SJSA1 (cell line): ENCODE data around the gene ARHGAP40. TPM values are rescaled to one million over a fixed set of nuclear protein-coding genes. Genes with fewer than 3 reads are reported as not detected.

ENCODE experiments used
- DNase-seq, 2 experiments: peaks; one replicate each; pipeline ENCODE4 v3.0.0-alpha.2; 2015 to 2020; ENCODE audit warnings: low spot score in 2 of 2, low read depth in 1 of 2
- H3K27ac ChIP-seq: fragments of 250-450 bp; sonication (Bioruptor Pico); 2 replicates; pipeline ENCODE4 v1.5.1; 2020; ENCODE audit warnings: mild to moderate bottlenecking, moderate library complexity
- H3K27me3 ChIP-seq: fragments of 250-450 bp; sonication (Bioruptor Pico); replicated peaks from 2 replicates; pipeline ENCODE4 v1.5.1; 2020; ENCODE audit warnings: mild to moderate bottlenecking, moderate library complexity
- H3K36me3 ChIP-seq: fragments of 250-450 bp; sonication (Bioruptor Pico); 2 replicates; pipeline ENCODE4 v1.5.1; 2020; ENCODE audit warnings: mild to moderate bottlenecking
- H3K4me1 ChIP-seq: fragments of 250-450 bp; sonication (Bioruptor Pico); replicated peaks from 2 replicates; pipeline ENCODE4 v1.6.1; 2021; ENCODE audit warnings: mild to moderate bottlenecking
- H3K4me3 ChIP-seq: fragments of 250-450 bp; sonication (Bioruptor Pico); 2 replicates; pipeline ENCODE4 v1.5.1; 2020; ENCODE audit warnings: mild to moderate bottlenecking
- H3K9me3 ChIP-seq: fragments of 250-450 bp; sonication (Bioruptor Pico); replicated peaks from 2 replicates; pipeline ENCODE4 v1.5.1; 2020; ENCODE audit warnings: mild to moderate bottlenecking
- total RNA-seq: library from RNA; depleted of rRNA; stranded (reverse); fragments of >200 nt; shearing (Covaris generic); gene quantifications from 2 replicates; pipeline ENCODE4 v1.2.3, GENCODE V29; 2014

Gene ARHGAP40
- total RNA-seq, 1 experiment from 2014 or later = not detected

GRCh38 chr20:38659597-38659880 lies 57.9 kb downstream of the ARHGAP40 start:
- no peaks in the 10 kb centered on the region for H3K9me3 ChIP-seq
- H3K27ac ChIP-seq = no peak overlapping the region
- no peak for DNase-seq
- peaks cover 5% of the 10 kb centered on the region; the same call in 1 of the 2 replicates for H3K27me3 ChIP-seq
- no peaks in the 10 kb centered on the region for H3K36me3 ChIP-seq
- no peak overlapping the region for H3K4me3 ChIP-seq
- no peaks in the 10 kb centered on the region for H3K4me1 ChIP-seq

DNA sequence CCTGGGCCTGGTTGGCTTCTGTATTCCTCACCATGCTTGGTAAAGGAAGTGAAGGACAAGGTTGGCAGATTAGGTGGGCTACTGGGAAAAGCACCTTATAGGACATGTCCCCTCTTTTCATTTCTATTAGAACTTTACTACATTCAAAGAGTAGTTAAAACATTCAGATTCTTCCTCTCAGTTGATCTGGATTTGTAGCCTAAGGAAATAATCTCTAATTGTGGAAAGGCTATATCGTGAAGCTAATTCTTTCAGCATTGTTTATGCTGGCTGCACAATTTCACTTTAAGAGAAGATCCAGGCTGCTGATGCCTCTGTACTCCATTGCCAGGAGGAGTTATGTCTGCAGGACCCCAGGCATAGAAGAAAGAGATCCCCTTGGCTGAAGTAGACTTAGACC lies 58.8 kb downstream of the ARHGAP40 start:
- no peak for DNase-seq
- Histone ChIP-seq H3K27me3 (peaks cover 10% of the 10 kb centered on the region), H3K9me3 (no peaks in the 10 kb centered on the region), H3K27ac (no peak overlapping the region), H3K4me3 (no peak overlapping the region), H3K4me1 (no peaks in the 10 kb centered on the region), H3K36me3 (no peaks in the 10 kb centered on the region)

- no peak for DNase-seq
- H3K36me3 ChIP-seq = no peaks in the 10 kb centered on the region
- no peaks in the 10 kb centered on the region for H3K4me1 ChIP-seq
- no peak overlapping the region for H3K27ac ChIP-seq
- no peak overlapping the region for H3K4me3 ChIP-seq
- H3K27me3 ChIP-seq = peaks cover 29% of the 10 kb centered on the region
- no peaks in the 10 kb centered on the region for H3K9me3 ChIP-seq
Observed at GRCh38 chr20:38663660-38664059, 62.1 kb downstream of the ARHGAP40 start.

GRCh38 chr20:38664284-38664683 lies 62.7 kb downstream of the ARHGAP40 start:
- no peak overlapping the region for H3K27ac ChIP-seq
- no peaks in the 10 kb centered on the region for H3K9me3 ChIP-seq
- H3K36me3 ChIP-seq = no peaks in the 10 kb centered on the region
- no peaks in the 10 kb centered on the region for H3K4me1 ChIP-seq
- no peak overlapping the region for H3K4me3 ChIP-seq
- no peak for DNase-seq
- H3K27me3 ChIP-seq = peaks cover 34% of the 10 kb centered on the region

DNA sequence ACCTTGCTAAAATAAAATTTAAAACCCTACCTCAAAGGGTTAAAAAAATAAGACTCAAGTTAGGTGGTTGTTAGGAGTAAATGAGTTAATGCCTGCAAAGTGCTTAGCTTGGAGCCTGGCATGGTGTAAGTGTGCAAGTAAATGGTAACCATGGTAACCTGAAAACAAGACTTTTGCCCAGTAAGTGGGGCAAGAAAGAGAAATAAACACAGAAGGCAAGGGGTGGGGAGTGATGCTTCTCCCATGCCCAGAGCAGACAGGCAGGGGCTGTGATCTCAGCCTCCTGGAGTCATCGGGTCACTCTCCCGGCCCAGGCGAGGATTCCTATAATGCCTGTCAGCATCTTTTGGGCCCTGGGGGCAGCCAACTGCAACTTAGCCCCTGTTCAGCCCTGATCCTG lies 63.5 kb downstream of the ARHGAP40 start:
- no peaks in the 10 kb centered on the region for H3K36me3 ChIP-seq
- no peaks in the 10 kb centered on the region for H3K9me3 ChIP-seq
- no peak overlapping the region for H3K4me3 ChIP-seq
- H3K27ac ChIP-seq = no peak overlapping the region
- H3K4me1 ChIP-seq = no peaks in the 10 kb centered on the region
- DNase-seq = no peak
- H3K27me3 ChIP-seq = peaks cover 39% of the 10 kb centered on the region

DNA sequence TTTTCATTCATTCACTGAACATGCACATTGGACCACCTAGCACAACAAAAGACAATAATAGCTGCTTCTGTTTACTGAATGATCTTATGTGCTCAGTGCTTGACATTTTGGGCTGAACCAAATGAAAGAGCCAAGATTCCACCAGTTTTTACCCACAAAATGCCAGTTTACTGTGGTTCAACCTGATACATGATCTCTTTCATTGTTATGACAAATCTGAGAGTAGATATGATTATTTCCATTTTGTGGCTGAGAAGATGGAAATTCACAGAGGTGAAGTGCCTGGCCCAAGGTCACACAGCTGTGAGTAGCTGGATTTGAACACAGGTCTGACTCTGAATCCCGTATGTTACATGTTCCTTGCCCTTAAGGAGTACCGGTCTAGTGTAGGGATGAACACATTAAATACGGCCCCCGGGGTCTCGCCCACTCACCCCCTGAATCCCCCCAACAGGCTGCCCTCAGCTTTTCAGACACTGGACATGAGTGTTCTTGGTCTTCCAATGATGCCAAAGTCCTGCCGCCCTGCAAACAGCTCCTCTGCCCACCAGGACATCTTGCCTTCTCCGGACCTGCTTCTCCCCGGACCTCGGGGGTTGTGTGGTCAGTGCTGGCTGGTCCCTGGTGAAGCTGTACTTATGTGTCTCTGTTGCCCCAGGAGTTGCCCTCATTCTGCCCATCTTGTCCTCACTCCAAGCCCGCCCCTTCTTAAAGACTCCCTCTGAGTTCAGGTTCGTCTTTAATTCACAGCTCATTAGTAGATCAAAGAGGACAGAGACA lies 64.1 kb downstream of the ARHGAP40 start:
- H3K36me3 ChIP-seq = no peaks in the 10 kb centered on the region
- no peaks in the 10 kb centered on the region for H3K4me1 ChIP-seq
- peaks cover 37% of the 10 kb centered on the region for H3K27me3 ChIP-seq
- no peak overlapping the region for H3K27ac ChIP-seq
- H3K4me3 ChIP-seq = no peak overlapping the region
- no peak for DNase-seq
- H3K9me3 ChIP-seq = no peaks in the 10 kb centered on the region

DNA sequence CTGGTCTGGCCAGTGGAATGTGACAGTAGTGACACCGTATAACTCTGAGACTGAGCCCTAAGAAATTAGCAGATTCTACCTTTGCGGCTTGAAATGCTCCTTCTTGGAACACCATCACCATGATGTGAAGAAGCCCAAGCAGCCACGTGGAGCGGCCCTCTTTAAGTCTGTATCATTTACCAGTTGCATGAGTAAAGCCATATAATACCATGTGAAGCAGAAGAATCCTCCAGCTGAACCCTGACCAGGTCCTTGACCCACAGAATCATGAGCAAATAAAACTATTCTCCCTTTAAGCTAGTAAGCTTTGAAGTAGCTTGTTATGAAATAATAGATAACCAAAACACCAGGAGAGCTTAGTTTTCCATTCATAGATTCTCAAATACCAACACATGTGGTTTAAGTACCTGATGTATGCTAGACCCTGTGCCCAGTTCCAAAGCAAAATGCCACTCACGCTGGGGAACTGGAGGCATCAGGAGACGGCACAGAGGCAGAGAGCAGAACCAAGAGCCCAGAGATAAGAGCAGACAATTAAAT lies 65.9 kb downstream of the ARHGAP40 start:
- no peaks in the 10 kb centered on the region for H3K9me3 ChIP-seq
- H3K27ac ChIP-seq = no peak overlapping the region
- no peaks in the 10 kb centered on the region for H3K4me1 ChIP-seq
- H3K36me3 ChIP-seq = no peaks in the 10 kb centered on the region
- no peak for DNase-seq
- H3K27me3 ChIP-seq = peaks cover 46% of the 10 kb centered on the region
- H3K4me3 ChIP-seq = no peak overlapping the region

GRCh38 chr20:38669688-38670087 lies 68.1 kb downstream of the ARHGAP40 start:
- DNase-seq = no peak
- Histone ChIP-seq H3K9me3 (0 out of 2 replicates have a peak, but pooled peaks cover 3% of the 10 kb centered on the region), H3K4me3 (no peak overlapping the region), H3K27ac (no peak overlapping the region), H3K27me3 (peaks cover 61% of the 10 kb centered on the region), H3K4me1 (peaks cover 7% of the 10 kb centered on the region), H3K36me3 (no peaks in the 10 kb centered on the region)

GRCh38 chr20:38670786-38671185 lies 69.2 kb downstream of the ARHGAP40 start:
- Histone ChIP-seq H3K9me3 (0 out of 2 replicates have a peak, but pooled peaks cover 3% of the 10 kb centered on the region), H3K4me3 (no peak overlapping the region), H3K4me1 (peaks cover 7% of the 10 kb centered on the region), H3K27ac (no peak overlapping the region), H3K36me3 (no peaks in the 10 kb centered on the region), H3K27me3 (peaks cover 52% of the 10 kb centered on the region)
- no peak for DNase-seq

GRCh38 chr20:38671186-38671585 lies 69.6 kb downstream of the ARHGAP40 start:
- Histone ChIP-seq H3K4me1 (peaks cover 7% of the 10 kb centered on the region), H3K4me3 (no peak overlapping the region), H3K27ac (no peak overlapping the region), H3K27me3 (peaks cover 48% of the 10 kb centered on the region), H3K36me3 (no peaks in the 10 kb centered on the region), H3K9me3 (0 out of 2 replicates have a peak, but pooled peaks cover 3% of the 10 kb centered on the region)
- DNase-seq = no peak

DNA sequence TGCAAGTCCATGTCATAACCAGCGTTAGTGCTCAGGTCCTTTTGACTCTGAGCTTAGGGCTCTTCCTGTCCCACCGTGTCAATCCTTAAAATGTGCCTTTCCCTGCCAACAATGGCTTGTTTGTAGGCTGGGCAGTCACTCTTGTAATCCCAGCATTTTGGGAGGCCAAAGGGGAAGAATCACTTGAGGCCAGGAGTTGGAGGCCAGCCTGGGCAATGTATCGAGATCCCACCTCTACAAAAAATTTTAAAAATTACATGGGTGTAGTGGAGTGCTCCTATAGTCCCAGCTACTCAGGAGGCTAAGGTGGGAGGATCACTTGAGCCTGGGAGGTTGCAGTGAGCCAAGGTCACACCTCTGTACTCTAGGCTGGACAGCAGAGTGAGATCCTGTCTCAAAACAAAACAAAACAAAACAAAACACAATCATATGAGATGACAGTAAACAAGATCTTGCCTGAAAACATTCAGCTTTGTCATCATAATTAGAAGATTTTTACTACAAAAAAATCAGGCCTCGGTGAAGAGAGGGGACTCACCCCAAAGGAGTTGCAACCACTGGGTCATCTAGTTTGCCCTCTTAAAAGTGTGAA lies 70.2 kb downstream of the ARHGAP40 start:
- no peak for DNase-seq
- H3K4me1 ChIP-seq = peaks cover 7% of the 10 kb centered on the region
- H3K36me3 ChIP-seq = no peaks in the 10 kb centered on the region
- no peak overlapping the region for H3K27ac ChIP-seq
- 0 out of 2 replicates have a peak, but pooled peaks cover 3% of the 10 kb centered on the region for H3K9me3 ChIP-seq
- H3K4me3 ChIP-seq = no peak overlapping the region
- H3K27me3 ChIP-seq = peaks cover 45% of the 10 kb centered on the region

DNA sequence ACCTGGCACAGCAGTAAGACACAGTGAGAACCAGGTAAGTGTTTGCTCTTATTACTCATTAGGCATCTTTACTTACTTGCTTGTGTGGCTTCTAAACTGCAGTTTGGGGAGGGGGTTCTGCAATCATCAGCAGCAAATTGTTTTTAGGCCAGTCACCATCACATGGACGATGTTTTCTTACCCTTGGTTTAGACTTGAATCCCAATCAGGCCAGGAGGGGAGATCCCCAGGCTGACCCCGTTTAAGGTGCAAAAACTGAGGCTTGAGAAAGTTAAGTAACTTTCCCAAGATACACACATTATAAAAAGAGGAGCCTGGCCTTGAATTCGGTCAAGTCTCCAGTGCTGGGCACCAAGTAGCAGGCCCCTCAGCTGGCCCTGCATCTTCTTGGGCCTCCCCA lies 70.9 kb downstream of the ARHGAP40 start:
- H3K9me3 ChIP-seq = 0 out of 2 replicates have a peak, but pooled peaks cover 3% of the 10 kb centered on the region
- peaks cover 7% of the 10 kb centered on the region for H3K4me1 ChIP-seq
- no peak overlapping the region for H3K4me3 ChIP-seq
- H3K27me3 ChIP-seq = peaks cover 44% of the 10 kb centered on the region
- no peak overlapping the region for H3K27ac ChIP-seq
- H3K36me3 ChIP-seq = no peaks in the 10 kb centered on the region
- no peak for DNase-seq

DNA sequence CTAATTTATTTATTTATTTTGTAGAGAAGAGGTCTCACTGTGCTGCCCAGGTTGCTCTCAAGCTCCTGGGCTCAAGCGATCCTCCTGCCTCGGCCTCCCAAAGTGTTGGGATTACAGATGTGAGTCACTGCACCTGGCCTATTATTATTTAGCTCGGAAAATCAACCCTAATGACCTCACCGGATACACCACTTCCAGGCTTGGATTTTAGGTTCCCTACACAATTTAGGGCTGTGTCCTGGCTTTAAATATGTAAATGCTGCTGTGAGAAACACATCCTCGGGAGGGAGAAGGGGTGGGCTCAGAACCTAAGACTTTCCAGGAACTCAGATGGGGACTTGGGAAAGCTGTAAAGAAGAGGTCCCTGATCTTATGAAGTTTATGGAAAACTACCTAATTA lies 71.7 kb downstream of the ARHGAP40 start:
- Histone ChIP-seq H3K9me3 (0 out of 2 replicates have a peak, but pooled peaks cover 3% of the 10 kb centered on the region), H3K27ac (no peak overlapping the region), H3K36me3 (no peaks in the 10 kb centered on the region), H3K27me3 (peaks cover 37% of the 10 kb centered on the region), H3K4me3 (no peak overlapping the region), H3K4me1 (peaks cover 7% of the 10 kb centered on the region)
- DNase-seq = no peak

GRCh38 chr20:38673725-38674091 lies 72.1 kb downstream of the ARHGAP40 start:
- peak overlapping the region; percentile 35 for H3K4me3 ChIP-seq
- H3K27ac ChIP-seq = no peak overlapping the region
- H3K9me3 ChIP-seq = 0 out of 2 replicates have a peak, but pooled peaks cover 3% of the 10 kb centered on the region
- peaks cover 7% of the 10 kb centered on the region for H3K4me1 ChIP-seq
- DNase-seq = no peak
- peaks cover 37% of the 10 kb centered on the region for H3K27me3 ChIP-seq
- H3K36me3 ChIP-seq = no peaks in the 10 kb centered on the region
